Stimulated activated CD4-positive, alpha-beta T cell treated with anti-CD3 and anti-CD28 coated beads, Interleukin-15, amount 100 ng/mL, for 1 hour (primary cell): Measurements from ENCODE around the gene SMG6.
"Not testable (repeated sequence)": the region's sequence is repeated elsewhere in the genome, so short reads cannot be mapped to it uniquely, and the experiment has no call there.

Source experiments
- DNase-seq, 2 donors: peaks; one replicate each; pipeline ENCODE4 v3.0.0-alpha.2; 2020; ENCODE audit warnings: low read depth in 1 of 2, low spot score in 1 of 2

SMG6 gene

GRCh38 chr17:2303204-2304188 lies at the start of gene SMG6, which contains the start of gene SRR:
Gene SMG6 (minus strand): TSS chr17:2303785. CDS start chr17:2303720, 65 bp downstream.
Gene SRR (plus strand): TSS chr17:2303950. CDS start chr17:2315561, 11,611 bp downstream.
- DNase-seq: peak; percentile 93 to 94

- DNase-seq: no peak
Measured at GRCh38 chr17:2351269-2351668, 47.7 kb upstream of the SMG6 start.

- no peak for DNase-seq
Measured at GRCh38 chr17:2347805-2348685, 44.5 kb upstream of the SMG6 start.

- no peak for DNase-seq
Measured at GRCh38 chr17:2346475-2346874, 42.9 kb upstream of the SMG6 start.

- DNase-seq: no peak
Measured at GRCh38 chr17:2344528-2344927, 40.9 kb upstream of the SMG6 start.

- DNase-seq: no peak
Measured at GRCh38 chr17:2343421-2343820, 39.8 kb upstream of the SMG6 start.

GRCh38 chr17:2338315-2338657 lies 34.7 kb upstream of the SMG6 start:
- no peak for DNase-seq

GRCh38 chr17:2337544-2338314 lies 34.1 kb upstream of the SMG6 start:
- peak; percentile 29 to 30 for DNase-seq

GRCh38 chr17:2336852-2337543 lies 33.4 kb upstream of the SMG6 start, which contains the start of gene SGSM2:
Gene SGSM2 (plus strand): TSS chr17:2337501. CDS start chr17:2337689, 188 bp downstream.
- peak; percentile 35 to 61 for DNase-seq

GRCh38 chr17:2336215-2336851 lies 32.7 kb upstream of the SMG6 start, which contains the start of gene TSR1:
Gene TSR1 (minus strand): TSS chr17:2336457. CDS start chr17:2336427, 30 bp downstream.
- DNase-seq: peak; percentile 74 to 84

GRCh38 chr17:2335726-2336214 lies 32.2 kb upstream of the SMG6 start:
- no peak for DNase-seq

- no peak for DNase-seq
Measured at GRCh38 chr17:2331303-2331702, 27.7 kb upstream of the SMG6 start.

GRCh38 chr17:2323629-2324314 lies 20.2 kb upstream of the SMG6 start:
- no peak for DNase-seq

GRCh38 chr17:2321399-2321798 lies 17.8 kb upstream of the SMG6 start:
- DNase-seq: no peak

GRCh38 chr17:2319051-2319450 lies 15.5 kb upstream of the SMG6 start:
- no peak for DNase-seq

GRCh38 chr17:2317796-2318195 lies 14.2 kb upstream of the SMG6 start:
- no peak for DNase-seq

- not testable (repeated sequence) for DNase-seq
Measured at GRCh38 chr17:2316916-2317205, 13.3 kb upstream of the SMG6 start.

GRCh38 chr17:2312736-2313135 lies 9.2 kb upstream of the SMG6 start:
- DNase-seq: no peak
